ENCODE data around the gene CYTH3. TPM values are rescaled to one million over a fixed set of nuclear protein-coding genes. Genes with fewer than 3 reads are reported as not detected.

The CYTH3 gene
- total and polyA plus RNA-seq, 2 of the 8 experiments (the other 6 are each of a cell fraction or from before 2014, with no cell fraction given), result 10.3 to 11.9 TPM

- Histone ChIP-seq H3K23me2 (ENCODE audit: low read depth, low read length) (no peaks in the 10 kb centered on the region), H3K4me2 (ENCODE audit: insufficient read depth in 1 of 2, low read depth in 2 of 2, low read length in 2 of 2) (no peak overlapping the region)
- TF ChIP-seq ZNF274 (IDR thresholded peaks at IDR 0.05; ENCODE audit: borderline replicate concordance, extremely low read depth, low read length), result no peak
- no peak for TF ChIP-seq CHD2 (IDR thresholded peaks at IDR 0.05; ENCODE audit: low read length)
- TF ChIP-seq SP1 (IDR thresholded peaks at IDR 0.05; ENCODE audit: low read depth, low read length), result no peak
- TF ChIP-seq CHD1 (IDR thresholded peaks at IDR 0.05; ENCODE audit: low read depth, low read length), result no peak
- TF ChIP-seq SUZ12 (IDR thresholded peaks at IDR 0.05; ENCODE audit: low read length), result no peak
- no peak for TF ChIP-seq TAF1 (IDR thresholded peaks at IDR 0.05; ENCODE audit: low read depth, low read length)
- TF ChIP-seq SIN3A (conservative IDR thresholded peaks at IDR 0.05 in 1 of 2, IDR thresholded peaks at IDR 0.05 in 1 of 2; ENCODE audit: low read depth in 1 of 2, low read length in 2 of 2), result no peak
- TF ChIP-seq NANOG (IDR thresholded peaks at IDR 0.05; ENCODE audit: insufficient read depth, low read depth, low read length, poor library complexity, severe bottlenecking), result no peak
- TF ChIP-seq EP300 (IDR thresholded peaks at IDR 0.05; ENCODE audit: borderline replicate concordance in 1 of 2, low read depth in 2 of 2, low read length in 2 of 2), result no peak
- TF ChIP-seq USF2 (IDR thresholded peaks at IDR 0.05; ENCODE audit: low read length), result no peak
- no peak for TF ChIP-seq GABPA (IDR thresholded peaks at IDR 0.05; ENCODE audit: borderline replicate concordance, insufficient read depth, low read length)
These were observed 110.1 kb downstream of the CYTH3 start for GRCh38 chr7:6162331-6162620.

More at GRCh38 chr7:6162331-6162620, 110.1 kb downstream of the CYTH3 start:
- no peak overlapping the region for H2BK12ac ChIP-seq (ENCODE audit: low read depth, low read length)
- DNase-seq (ENCODE audit: low read depth in 1 of 2, low spot score in 2 of 2) (no peak), FAIRE-seq (no peak)
- ChIA-PET CTCF (ENCODE audit: partially characterized antibody) (interaction anchor here (0.7 to 1.7 kb wide), 5 partner anchors 9 to 161 kb away, joined by 3 to 10 read pairs (median 3); no protein-coding TSS in a partner anchor), POLR2A (ENCODE audit: partially characterized antibody) (interaction anchor here (0.6 kb wide), 1 partner anchor 93 kb away, joined by 3 read pairs; no protein-coding TSS in a partner anchor)
- no peak overlapping the region for H3K18ac ChIP-seq (ENCODE audit: extremely low read depth, low read length)
- peaks cover 0 to 7% of the 10 kb centered on the region in 2 experiments for H4K20me1 ChIP-seq (replicated peaks in 1 of 2; ENCODE audit: control insufficient read depth in 1 of 2, insufficient read depth in 2 of 2, low read length in 2 of 2)
- no peak overlapping the region for H3K14ac ChIP-seq (ENCODE audit: insufficient read length)
- no peak overlapping the region for H2BK15ac ChIP-seq (ENCODE audit: low read length)
- H3K4ac ChIP-seq (replicated peaks; ENCODE audit: insufficient read length, low read depth, low read length), result no peak overlapping the region
- no peak overlapping the region for H2BK120ac ChIP-seq (replicated peaks; ENCODE audit: low read depth, low read length)
- no peak overlapping the region for H3K56ac ChIP-seq (replicated peaks; ENCODE audit: insufficient read length, low read depth, low read length)
- H3K79me2 ChIP-seq (ENCODE audit: control insufficient read depth in 1 of 2, insufficient read depth in 2 of 2, low read length in 2 of 2), result no peaks in the 10 kb centered on the region
- no peak overlapping the region for H2BK20ac ChIP-seq (ENCODE audit: low read length)
- H4K91ac ChIP-seq (replicated peaks; ENCODE audit: insufficient read length, low read length), result no peak overlapping the region
- peaks cover 6 to 13% (median 9%) of the 10 kb centered on the region in 4 experiments; a peak in 4 of 8 replicates for H3K36me3 ChIP-seq (ENCODE audit: control insufficient read depth in 2 of 4, insufficient read depth in 4 of 4, low read length in 3 of 4)
- no peaks in the 10 kb centered on the region for H3K27me3 ChIP-seq (replicated peaks in 1 of 4; ENCODE audit: control insufficient read depth in 3 of 4, extremely low read depth in 1 of 4, insufficient read depth in 3 of 4, low read length in 3 of 4)
- no peak overlapping the region for H4K8ac ChIP-seq (ENCODE audit: extremely low read depth, insufficient read depth, low read length)
- no peak overlapping the region for H4K5ac ChIP-seq (ENCODE audit: insufficient read length, low read depth, low read length)
- no peak overlapping the region for H3K4me3 ChIP-seq (ENCODE audit: extremely low read depth in 1 of 4, insufficient read depth in 2 of 4, low read depth in 3 of 4, low read length in 4 of 4)
- H3K23ac ChIP-seq (ENCODE audit: insufficient read length), result no peak overlapping the region
- peaks cover 0 to 3% (median 1%) of the 10 kb centered on the region in 4 experiments; a peak in 2 of 7 replicates for H3K4me1 ChIP-seq (replicated peaks in 1 of 4; ENCODE audit: control insufficient read depth in 3 of 4, insufficient read depth in 4 of 4, low read length in 3 of 4)
- H3K9me3 ChIP-seq (ENCODE audit: insufficient read depth in 2 of 2, low read depth in 1 of 2, low read length in 1 of 2), result no peaks in the 10 kb centered on the region
- H3K79me1 ChIP-seq (ENCODE audit: low read depth, low read length), result no peaks in the 10 kb centered on the region; the same call in 1 of the 2 replicates
- no peak overlapping the region for H2AK5ac ChIP-seq (ENCODE audit: low read depth, low read length)
- H3K27ac ChIP-seq (ENCODE audit: low read depth, low read length), result no peak overlapping the region
- no peak overlapping the region for H2AFZ ChIP-seq (ENCODE audit: low read length)
- H2BK5ac ChIP-seq (ENCODE audit: low read depth, low read length), result no peak overlapping the region
- H3K9ac ChIP-seq (replicated peaks in 1 of 4; ENCODE audit: extremely low read depth in 1 of 4, low read depth in 3 of 4, low read length in 3 of 4), result no peak overlapping the region
- 92% methylated on average over 8 of the region's 8 CpGs; no CpG with 5 or more reads in 1 of the 2 experiments for WGBS, 2 experiments (ENCODE audit: extremely low coverage in 1 of 2, insufficient coverage in 1 of 2, insufficient read length in 1 of 2, insufficient replicate concordance in 2 of 2, low coverage in 1 of 2, low lambda C conversion rate in 2 of 2, missing lambda C conversion rate in 1 of 2)

All from H1 (cell line).